ENCODE measurements around the gene FBXL14. TPM values are rescaled to one million over a fixed set of nuclear protein-coding genes. Genes with fewer than 3 reads are reported as not detected.

The FBXL14 gene
- total and polyA plus RNA-seq, 5 donors, result 4.7 to 8.3 (median 7.8) TPM

GRCh38 chr12:1591543-1591942 lies 2.8 kb downstream of the FBXL14 start:
- no peak overlapping the region for H3K27ac ChIP-seq (ENCODE audit: low read length)
- H3K4me3 ChIP-seq (ENCODE audit: low read length), result peak overlapping the region; percentile 85
- ATAC-seq (no peak), DNase-seq (no peak)
- intact Hi-C loops (cut with DNase I), result no loop called here
- 14% methylated on average over 4 of the region's 4 CpGs for WGBS
- H3K4me1 ChIP-seq (ENCODE audit: control insufficient read depth, insufficient read depth, low read length), result peaks cover 7% of the 10 kb centered on the region
- no peaks in the 10 kb centered on the region for H3K27me3 ChIP-seq (ENCODE audit: control insufficient read depth, insufficient read depth)
- H3K9me3 ChIP-seq (ENCODE audit: control insufficient read depth, low read length), result no peaks in the 10 kb centered on the region

DNA sequence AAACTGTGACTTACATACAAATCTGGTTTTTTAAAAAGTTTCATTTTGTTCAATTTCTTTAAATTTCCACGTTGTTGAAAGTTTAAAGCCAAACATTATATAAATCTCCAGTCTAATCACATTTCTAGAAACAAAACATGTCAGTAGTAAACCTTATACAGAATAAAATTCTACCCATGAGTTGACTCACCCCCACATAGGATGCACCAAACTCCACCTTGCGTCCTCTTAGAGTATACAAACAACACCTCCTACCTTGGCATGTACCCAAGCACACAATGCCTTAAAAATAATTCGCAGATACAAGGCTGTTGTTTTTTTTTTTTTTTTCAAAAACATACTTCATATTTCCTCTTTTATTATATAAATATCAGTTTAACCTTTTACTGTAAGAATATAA lies 3.3 kb downstream of the FBXL14 start:
- DNase-seq (no peak), ATAC-seq (no peak)
- Histone ChIP-seq H3K9me3 (ENCODE audit: control insufficient read depth, low read length) (no peaks in the 10 kb centered on the region), H3K4me3 (ENCODE audit: low read length) (peak overlapping the region; percentile 45), H3K27ac (ENCODE audit: low read length) (no peak overlapping the region), H3K4me1 (ENCODE audit: control insufficient read depth, insufficient read depth, low read length) (peaks cover 7% of the 10 kb centered on the region), H3K27me3 (ENCODE audit: control insufficient read depth, insufficient read depth) (no peaks in the 10 kb centered on the region)
- intact Hi-C loops (cut with DNase I), result no loop called here
- WGBS, result 11% methylated on average over 3 of the region's 3 CpGs

DNA sequence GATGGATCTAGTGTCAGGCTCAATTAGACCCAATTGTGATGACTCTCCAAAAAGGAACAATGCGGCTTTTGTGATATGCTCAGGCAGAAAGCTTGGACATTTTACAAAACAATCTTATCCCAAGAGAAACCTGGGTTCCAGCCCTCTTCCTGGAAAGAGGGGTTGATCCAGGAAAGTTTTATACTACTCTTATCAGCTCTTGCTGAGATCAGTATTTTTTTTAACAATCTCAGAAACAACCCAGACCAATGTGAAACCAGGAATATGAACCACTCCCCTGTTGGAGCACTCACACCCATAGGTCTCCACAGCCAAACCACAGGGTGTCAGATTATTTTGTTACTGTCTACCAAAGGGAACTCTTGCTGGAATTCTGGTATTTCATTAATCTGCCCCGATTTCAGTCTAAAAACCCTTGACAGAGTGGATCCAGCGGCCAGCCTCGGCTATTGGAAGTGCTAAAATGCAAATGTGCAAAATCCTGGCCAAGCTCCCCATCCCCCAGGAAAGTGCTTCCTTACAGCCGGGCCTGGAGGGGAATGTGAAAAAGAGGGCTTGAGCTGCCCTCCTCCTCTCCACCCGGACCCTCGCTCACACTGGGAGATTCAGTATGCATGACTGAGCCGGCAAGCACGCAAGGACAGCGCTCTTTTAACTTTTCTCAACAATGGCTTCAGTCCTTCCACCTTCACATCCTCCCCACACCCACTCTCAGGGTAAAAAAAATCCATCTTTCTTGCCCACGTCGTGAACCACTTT lies 4.0 kb downstream of the FBXL14 start:
- intact Hi-C loops (cut with DNase I), result no loop called here
- Histone ChIP-seq H3K27me3 (ENCODE audit: control insufficient read depth, insufficient read depth) (no peaks in the 10 kb centered on the region), H3K4me3 (ENCODE audit: low read length) (peak overlapping the region; percentile 45), H3K9me3 (ENCODE audit: control insufficient read depth, low read length) (no peaks in the 10 kb centered on the region), H3K27ac (ENCODE audit: low read length) (peak overlapping the region; percentile 86), H3K4me1 (ENCODE audit: control insufficient read depth, insufficient read depth, low read length) (peaks cover 7% of the 10 kb centered on the region)
- peak; percentile 70 to 80 for ATAC-seq
- 19% methylated on average over 12 of the region's 12 CpGs for WGBS
- peak; percentile 29 to 83 (median 70) for DNase-seq

DNA sequence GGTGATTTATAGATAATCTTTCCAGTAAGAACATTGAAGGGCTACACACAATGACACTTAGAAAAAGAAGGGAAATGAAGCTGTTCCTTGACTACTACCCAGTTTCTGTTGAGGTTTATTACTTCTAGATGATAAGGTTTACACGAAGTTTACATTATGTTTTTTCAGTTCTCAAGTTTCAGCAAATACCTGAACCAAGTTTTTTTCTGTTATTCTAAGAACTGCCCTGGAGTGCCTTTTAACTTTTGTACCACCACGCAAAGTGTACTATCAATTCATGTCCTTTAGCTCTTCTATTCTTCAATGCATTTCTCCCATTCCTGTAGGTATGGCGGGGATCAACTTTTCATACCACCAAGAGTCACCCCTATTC lies 5.8 kb downstream of the FBXL14 start:
- Histone ChIP-seq H3K9me3 (ENCODE audit: control insufficient read depth, low read length) (no peaks in the 10 kb centered on the region), H3K4me1 (ENCODE audit: control insufficient read depth, insufficient read depth, low read length) (peaks cover 7% of the 10 kb centered on the region), H3K27me3 (ENCODE audit: control insufficient read depth, insufficient read depth) (no peaks in the 10 kb centered on the region), H3K4me3 (ENCODE audit: low read length) (no peak overlapping the region), H3K27ac (ENCODE audit: low read length) (no peak overlapping the region)
- WGBS, result 76% methylated on average over 3 of the region's 3 CpGs
- no peak for ATAC-seq
- intact Hi-C loops (cut with DNase I), result loop anchor here in 2 of 4 donors (10.0 kb wide), 2 partner anchors 294 to 314 kb away; no protein-coding TSS in a partner anchor
- DNase-seq, result no peak

GRCh38 chr12:1587927-1588574 lies 6.3 kb downstream of the FBXL14 start:
- Histone ChIP-seq H3K4me1 (ENCODE audit: control insufficient read depth, insufficient read depth, low read length) (peaks cover 7% of the 10 kb centered on the region), H3K4me3 (ENCODE audit: low read length) (no peak overlapping the region), H3K27me3 (ENCODE audit: control insufficient read depth, insufficient read depth) (no peaks in the 10 kb centered on the region), H3K9me3 (ENCODE audit: control insufficient read depth, low read length) (no peaks in the 10 kb centered on the region), H3K27ac (ENCODE audit: low read length) (no peak overlapping the region)
- WGBS, result 33% methylated on average over 5 of the region's 5 CpGs
- intact Hi-C loops (cut with DNase I), result loop anchor here in 2 of 4 donors (10.0 kb wide), 2 partner anchors 293 to 313 kb away; no protein-coding TSS in a partner anchor
- DNase-seq (no peak), ATAC-seq (no peak)

- no peaks in the 10 kb centered on the region for H3K27me3 ChIP-seq (ENCODE audit: control insufficient read depth, insufficient read depth)
- H3K4me1 ChIP-seq (ENCODE audit: control insufficient read depth, insufficient read depth, low read length), result peaks cover 4% of the 10 kb centered on the region
- H3K4me3 ChIP-seq (ENCODE audit: low read length), result no peak overlapping the region
- no peak for DNase-seq
- WGBS, result 92% methylated on average over 4 of the region's 4 CpGs
- intact Hi-C loops (cut with DNase I), result loop anchor here (5.0 to 10.0 kb wide), 3 partner anchors 290 to 467 kb away; no protein-coding TSS in a partner anchor
- no peak overlapping the region for H3K27ac ChIP-seq (ENCODE audit: low read length)
- ATAC-seq, result no peak
- H3K9me3 ChIP-seq (ENCODE audit: control insufficient read depth, low read length), result no peaks in the 10 kb centered on the region
These were observed 10.1 kb downstream of the FBXL14 start for GRCh38 chr12:1584326-1584725.

DNA sequence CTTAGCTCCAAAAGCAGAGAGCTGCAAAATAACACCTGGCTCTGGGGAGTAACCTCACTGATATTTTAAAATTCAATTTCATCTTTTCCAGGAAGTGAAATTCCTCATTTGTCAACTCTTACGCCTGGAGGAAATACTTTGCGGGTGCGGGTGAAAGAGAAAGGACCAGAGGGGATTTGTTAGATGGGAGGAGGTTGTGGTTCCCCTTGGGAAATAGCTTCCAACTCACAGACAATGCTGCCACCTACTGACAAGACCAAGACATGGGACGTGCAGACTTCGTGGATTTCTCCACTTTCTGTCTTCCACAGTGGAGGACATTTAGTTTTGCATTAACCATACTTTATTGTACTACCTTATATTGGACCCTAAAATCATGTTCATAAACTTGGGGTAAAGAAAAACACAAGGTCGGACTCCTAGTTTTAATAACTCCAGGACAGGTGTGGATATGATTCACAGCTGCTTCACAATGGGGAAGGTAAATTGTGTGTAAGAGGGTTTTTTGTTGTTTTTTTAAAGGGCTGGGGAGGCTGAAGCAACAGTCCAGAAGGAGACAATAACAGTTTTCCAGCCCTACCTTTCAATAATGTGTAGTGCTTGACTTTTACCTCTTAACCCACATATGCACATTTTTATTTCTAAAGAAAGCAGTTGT lies 10.8 kb downstream of the FBXL14 start:
- WGBS, result 1% methylated on average over 6 of the region's 6 CpGs
- Histone ChIP-seq H3K27me3 (ENCODE audit: control insufficient read depth, insufficient read depth) (no peaks in the 10 kb centered on the region), H3K4me3 (ENCODE audit: low read length) (peak overlapping the region; percentile 51), H3K9me3 (ENCODE audit: control insufficient read depth, low read length) (no peaks in the 10 kb centered on the region), H3K27ac (ENCODE audit: low read length) (no peak overlapping the region), H3K4me1 (ENCODE audit: control insufficient read depth, insufficient read depth, low read length) (peaks cover 1% of the 10 kb centered on the region)
- intact Hi-C loops (cut with DNase I), result loop anchor here (5.0 to 10.0 kb wide), 3 partner anchors 289 to 466 kb away; no protein-coding TSS in a partner anchor
- ATAC-seq (peak; percentile 79 to 82), DNase-seq (peak in 1 of 3 donors; percentile 42)

GRCh38 chr12:1582709-1583050 lies 11.7 kb downstream of the FBXL14 start:
- H3K27me3 ChIP-seq (ENCODE audit: control insufficient read depth, insufficient read depth), result no peaks in the 10 kb centered on the region
- intact Hi-C loops (cut with DNase I), result loop anchor here (5.0 to 10.0 kb wide), 3 partner anchors 288 to 465 kb away; no protein-coding TSS in a partner anchor
- H3K27ac ChIP-seq (ENCODE audit: low read length), result no peak overlapping the region
- peaks cover 1% of the 10 kb centered on the region for H3K4me1 ChIP-seq (ENCODE audit: control insufficient read depth, insufficient read depth, low read length)
- ATAC-seq (no peak), DNase-seq (no peak)
- H3K9me3 ChIP-seq (ENCODE audit: control insufficient read depth, low read length), result no peaks in the 10 kb centered on the region
- H3K4me3 ChIP-seq (ENCODE audit: low read length), result no peak overlapping the region
- WGBS, result 90% methylated on average over 4 of the region's 4 CpGs

DNA sequence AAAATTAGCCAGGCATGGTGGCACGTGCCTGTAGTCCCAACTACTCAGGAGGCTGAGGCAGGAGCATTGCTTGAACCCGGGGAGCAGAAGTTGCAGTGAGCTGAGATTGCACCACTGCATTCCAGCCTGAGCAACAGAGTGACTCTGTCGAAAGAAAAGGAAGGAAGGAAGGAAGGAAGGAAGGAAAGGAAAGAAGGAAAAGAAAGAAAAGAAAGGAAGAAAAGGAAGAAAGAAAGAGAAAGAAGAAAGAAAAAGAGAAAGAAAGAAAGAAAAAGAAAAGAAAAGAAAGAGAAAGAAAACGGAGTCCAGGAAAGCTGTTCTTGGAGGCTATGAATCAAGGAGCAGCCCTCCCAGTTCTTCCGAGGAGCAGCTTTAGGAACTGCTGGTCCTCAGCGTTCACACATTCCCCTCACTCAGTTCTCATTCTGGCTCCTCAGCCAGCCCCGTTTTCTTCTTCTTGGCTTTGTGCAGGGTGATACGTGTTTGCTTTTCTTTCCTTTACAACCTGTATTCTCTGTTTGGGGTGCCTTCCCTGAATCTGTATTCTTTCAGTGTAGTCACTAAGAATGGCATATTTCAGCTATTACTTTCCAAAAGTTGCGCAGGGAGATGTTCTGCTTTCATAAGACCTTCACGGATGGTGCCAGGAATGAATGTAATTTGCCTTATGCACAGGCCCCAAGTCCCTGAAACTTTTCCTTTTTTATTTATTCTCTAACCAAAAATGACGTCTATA lies 12.2 kb downstream of the FBXL14 start:
- ATAC-seq (no peak), DNase-seq (no peak)
- no peaks in the 10 kb centered on the region for H3K27me3 ChIP-seq (ENCODE audit: control insufficient read depth, insufficient read depth)
- peaks cover 1% of the 10 kb centered on the region for H3K4me1 ChIP-seq (ENCODE audit: control insufficient read depth, insufficient read depth, low read length)
- intact Hi-C loops (cut with DNase I), result loop anchor here (5.0 to 10.0 kb wide), 3 partner anchors 287 to 465 kb away; no protein-coding TSS in a partner anchor
- WGBS, result 83% methylated on average over 11 of the region's 11 CpGs
- H3K27ac ChIP-seq (ENCODE audit: low read length), result no peak overlapping the region
- H3K4me3 ChIP-seq (ENCODE audit: low read length), result no peak overlapping the region
- no peaks in the 10 kb centered on the region for H3K9me3 ChIP-seq (ENCODE audit: control insufficient read depth, low read length)

- Histone ChIP-seq H3K4me1 (ENCODE audit: control insufficient read depth, insufficient read depth, low read length) (peaks cover 9% of the 10 kb centered on the region), H3K9me3 (ENCODE audit: control insufficient read depth, low read length) (no peaks in the 10 kb centered on the region), H3K4me3 (ENCODE audit: low read length) (no peak overlapping the region), H3K27ac (ENCODE audit: low read length) (no peak overlapping the region), H3K27me3 (ENCODE audit: control insufficient read depth, insufficient read depth) (no peaks in the 10 kb centered on the region)
- no peak for ATAC-seq
- intact Hi-C loops (cut with DNase I), result loop anchor here (5.0 to 10.0 kb wide), 3 partner anchors 286 to 463 kb away; no protein-coding TSS in a partner anchor
- DNase-seq, result no peak
- 97% methylated on average over 3 of the region's 3 CpGs for WGBS
These were observed 13.9 kb downstream of the FBXL14 start for GRCh38 chr12:1580526-1580925.
